ENCODE results near the gene SMG6.
"Not testable (repeated sequence)": the region's sequence is repeated elsewhere in the genome, so short reads cannot be mapped to it uniquely, and the experiment has no call there.

The SMG6 gene

GRCh38 chr17:2304931-2305330, 1.3 kb upstream of the SMG6 start:
- no peak for DNase-seq (ENCODE audit: low read depth)

GRCh38 chr17:2302778-2303203, 794 bp downstream of the SMG6 start:
- no peak for DNase-seq (ENCODE audit: low read depth)

- DNase-seq (ENCODE audit: low read depth) = no peak
Observed at GRCh38 chr17:2299756-2300155, 3.8 kb downstream of the SMG6 start.

- DNase-seq (ENCODE audit: low read depth) = no peak
Observed at GRCh38 chr17:2299136-2299535, 4.4 kb downstream of the SMG6 start.

GRCh38 chr17:2297023-2297422, 6.6 kb downstream of the SMG6 start:
- no peak for DNase-seq (ENCODE audit: low read depth)

GRCh38 chr17:2295575-2295974, 8.0 kb downstream of the SMG6 start:
- DNase-seq (ENCODE audit: low read depth) = no peak

- DNase-seq (ENCODE audit: low read depth) = no peak
Observed at GRCh38 chr17:2292100-2292499, 11.5 kb downstream of the SMG6 start.

GRCh38 chr17:2289878-2290478, 13.6 kb downstream of the SMG6 start:
- DNase-seq (ENCODE audit: low read depth) = no peak

- no peak for DNase-seq (ENCODE audit: low read depth)
Observed at GRCh38 chr17:2283302-2283701, 20.3 kb downstream of the SMG6 start.

- no peak for DNase-seq (ENCODE audit: low read depth)
Observed at GRCh38 chr17:2282297-2282873, 21.2 kb downstream of the SMG6 start.

- no peak for DNase-seq (ENCODE audit: low read depth)
Observed at GRCh38 chr17:2279707-2280106, 23.9 kb downstream of the SMG6 start.

GRCh38 chr17:2277429-2278170, 26.0 kb downstream of the SMG6 start:
- DNase-seq (ENCODE audit: low read depth) = no peak

GRCh38 chr17:2275722-2276121, 27.9 kb downstream of the SMG6 start:
- DNase-seq (ENCODE audit: low read depth) = no peak

GRCh38 chr17:2274414-2274813, 29.2 kb downstream of the SMG6 start:
- no peak for DNase-seq (ENCODE audit: low read depth)

GRCh38 chr17:2271985-2272702, 31.4 kb downstream of the SMG6 start:
- DNase-seq (ENCODE audit: low read depth) = no peak

GRCh38 chr17:2267354-2267753, 36.2 kb downstream of the SMG6 start:
- DNase-seq (ENCODE audit: low read depth) = no peak

- DNase-seq (ENCODE audit: low read depth) = no peak
Observed at GRCh38 chr17:2266865-2267228, 36.7 kb downstream of the SMG6 start.

- peak; percentile 71 for DNase-seq (ENCODE audit: low read depth)
Observed at GRCh38 chr17:2266045-2266864, 37.3 kb downstream of the SMG6 start.

- not testable (repeated sequence) for DNase-seq (ENCODE audit: low read depth)
Observed at GRCh38 chr17:2265166-2265565, 38.4 kb downstream of the SMG6 start.

GRCh38 chr17:2264067-2264860, 39.3 kb downstream of the SMG6 start:
- no peak for DNase-seq (ENCODE audit: low read depth)
